Measurements from ENCODE around the gene AQP12B. TPM values are rescaled to one million over a fixed set of nuclear protein-coding genes. Genes with fewer than 3 reads are reported as not detected.
"Not testable (repeated sequence)": the region's sequence is repeated elsewhere in the genome, so short reads cannot be mapped to it uniquely, and the experiment has no call there.

Gene AQP12B
- polyA plus RNA-seq, 1 donor from 2014 or later: not detected

- H3K9me2 ChIP-seq (ENCODE audit: insufficient read depth, low read length); H2AFZ ChIP-seq (ENCODE audit: low read depth, low read length); H3K27ac ChIP-seq (ENCODE audit: low read length); H4K20me1 ChIP-seq (ENCODE audit: insufficient read depth); H3K4me3 ChIP-seq (ENCODE audit: low read length); H3K9me3 ChIP-seq (ENCODE audit: low read length); H3K4me2 ChIP-seq (ENCODE audit: low read length); H3K27me3 ChIP-seq (ENCODE audit: insufficient read depth, low read depth, low read length); H3F3A ChIP-seq (ENCODE audit: insufficient read depth, low read length, poor library complexity, severe bottlenecking); H3K36me3 ChIP-seq (ENCODE audit: insufficient read depth, low read length); H3K79me2 ChIP-seq (replicated peaks; ENCODE audit: insufficient read depth, low read length); H3K9ac ChIP-seq (ENCODE audit: low read length): not testable (repeated sequence)
Observed at GRCh38 chr2:240678909-240679308, 3.8 kb downstream of the AQP12B start.

- H3K27me3 ChIP-seq (ENCODE audit: insufficient read depth, low read depth, low read length); H4K20me1 ChIP-seq (ENCODE audit: insufficient read depth); H3K9me2 ChIP-seq (ENCODE audit: insufficient read depth, low read length); H3K4me2 ChIP-seq (ENCODE audit: low read length); H3K4me3 ChIP-seq (ENCODE audit: low read length); H3K9ac ChIP-seq (ENCODE audit: low read length); H3K36me3 ChIP-seq (ENCODE audit: insufficient read depth, low read length); H3K27ac ChIP-seq (ENCODE audit: low read length); H3K79me2 ChIP-seq (replicated peaks; ENCODE audit: insufficient read depth, low read length); H3K9me3 ChIP-seq (ENCODE audit: low read length); H2AFZ ChIP-seq (ENCODE audit: low read depth, low read length); H3F3A ChIP-seq (ENCODE audit: insufficient read depth, low read length, poor library complexity, severe bottlenecking): not testable (repeated sequence)
Observed at GRCh38 chr2:240678043-240678442, 4.6 kb downstream of the AQP12B start.

GRCh38 chr2:240675345-240675744 lies 7.3 kb downstream of the AQP12B start:
- H3K4me2 ChIP-seq (ENCODE audit: low read length); H2AFZ ChIP-seq (ENCODE audit: low read depth, low read length); H3K9me2 ChIP-seq (ENCODE audit: insufficient read depth, low read length); H3K27ac ChIP-seq (ENCODE audit: low read length); H3K27me3 ChIP-seq (ENCODE audit: insufficient read depth, low read depth, low read length); H3K36me3 ChIP-seq (ENCODE audit: insufficient read depth, low read length); H3K9ac ChIP-seq (ENCODE audit: low read length); H3F3A ChIP-seq (ENCODE audit: insufficient read depth, low read length, poor library complexity, severe bottlenecking); H3K9me3 ChIP-seq (ENCODE audit: low read length); H4K20me1 ChIP-seq (ENCODE audit: insufficient read depth); H3K79me2 ChIP-seq (replicated peaks; ENCODE audit: insufficient read depth, low read length); H3K4me3 ChIP-seq (ENCODE audit: low read length): not testable (repeated sequence)

GRCh38 chr2:240674461-240675184 lies 8.1 kb downstream of the AQP12B start:
- H3K27ac ChIP-seq (ENCODE audit: low read length); H3F3A ChIP-seq (ENCODE audit: insufficient read depth, low read length, poor library complexity, severe bottlenecking): not testable (repeated sequence)

GRCh38 chr2:240672701-240673190 lies 9.9 kb downstream of the AQP12B start:
- no peaks in the 10 kb centered on the region for H4K20me1 ChIP-seq (ENCODE audit: insufficient read depth)
- no peak overlapping the region for H3K4me3 ChIP-seq (ENCODE audit: low read length)
- no peak overlapping the region for H2AFZ ChIP-seq (ENCODE audit: low read depth, low read length)
- no peak overlapping the region for H3K4me2 ChIP-seq (ENCODE audit: low read length)
- H3K9me2 ChIP-seq (ENCODE audit: insufficient read depth, low read length): no peaks in the 10 kb centered on the region
- H3K27me3 ChIP-seq (ENCODE audit: insufficient read depth, low read depth, low read length): no peaks in the 10 kb centered on the region
- H3F3A ChIP-seq (ENCODE audit: insufficient read depth, low read length, poor library complexity, severe bottlenecking): no peaks in the 10 kb centered on the region
- TF ChIP-seq POLR2AphosphoS5 (IDR thresholded peaks at IDR 0.05) (no peak), RAD21 (conservative IDR thresholded peaks at IDR 0.05) (no peak), TAF1 (IDR thresholded peaks at IDR 0.05; ENCODE audit: low read depth) (no peak)
- no peaks in the 10 kb centered on the region for H3K36me3 ChIP-seq (ENCODE audit: insufficient read depth, low read length)
- H3K27ac ChIP-seq (ENCODE audit: low read length): no peak overlapping the region
- no peaks in the 10 kb centered on the region for H3K79me2 ChIP-seq (replicated peaks; ENCODE audit: insufficient read depth, low read length)
- no peak overlapping the region for H3K9ac ChIP-seq (ENCODE audit: low read length)
- no peaks in the 10 kb centered on the region for H3K9me3 ChIP-seq (ENCODE audit: low read length)

More at GRCh38 chr2:240674461-240675184, 8.1 kb downstream of the AQP12B start:
- not testable (repeated sequence) for H3K4me3 ChIP-seq (ENCODE audit: low read length); H4K20me1 ChIP-seq (ENCODE audit: insufficient read depth); H3K9ac ChIP-seq (ENCODE audit: low read length); H3K27me3 ChIP-seq (ENCODE audit: insufficient read depth, low read depth, low read length); H3K36me3 ChIP-seq (ENCODE audit: insufficient read depth, low read length); H3K79me2 ChIP-seq (replicated peaks; ENCODE audit: insufficient read depth, low read length); H2AFZ ChIP-seq (ENCODE audit: low read depth, low read length); H3K9me3 ChIP-seq (ENCODE audit: low read length); H3K4me2 ChIP-seq (ENCODE audit: low read length); H3K9me2 ChIP-seq (ENCODE audit: insufficient read depth, low read length)
